AG09309 (cell line): ENCODE results near the gene FGF10.

Experiments
- DNase-seq: peaks from one replicate; pipeline ENCODE4 v3.0.0-alpha.2; 2010; ENCODE audit warnings: low read depth
- H3K4me3 ChIP-seq: 2 replicates; pipeline ENCODE4 v1.5.1; 2011; ENCODE audit warnings: mild to moderate bottlenecking, low read depth, low read length, moderate library complexity; ENCODE audit not compliant: control insufficient read depth
- TF ChIP-seq, protein P1 (sequence below): IDR thresholded peaks from 2 replicates; pipeline ENCODE4 v1.5.1; 2011; ENCODE audit warnings: mild to moderate bottlenecking, low read depth, low read length, inconsistent platforms; ENCODE audit not compliant: insufficient read depth, control insufficient read depth; ENCODE audit errors: missing control alignments

Gene FGF10

DNA sequence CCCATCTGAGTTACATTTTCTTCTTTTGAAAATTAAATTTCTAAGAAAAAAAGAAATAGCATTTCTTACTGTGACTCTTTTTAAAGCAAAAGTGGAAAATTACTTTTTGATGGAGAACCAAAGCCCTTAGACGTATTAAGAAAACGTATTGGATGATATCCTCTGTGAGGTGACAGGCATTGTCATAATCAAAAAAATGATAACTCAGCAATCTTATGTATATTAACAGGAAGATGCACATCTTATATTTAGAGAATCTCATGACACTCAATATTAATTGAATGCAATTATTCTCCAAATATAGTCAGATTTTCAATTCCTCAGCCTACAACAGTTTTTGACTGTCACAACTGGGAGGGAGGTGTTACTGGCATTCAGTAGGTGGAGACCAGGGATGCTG is 25.1 kb downstream of the FGF10 start:
- H3K4me3 ChIP-seq: no peak overlapping the region
- TF ChIP-seq, protein P1, sequence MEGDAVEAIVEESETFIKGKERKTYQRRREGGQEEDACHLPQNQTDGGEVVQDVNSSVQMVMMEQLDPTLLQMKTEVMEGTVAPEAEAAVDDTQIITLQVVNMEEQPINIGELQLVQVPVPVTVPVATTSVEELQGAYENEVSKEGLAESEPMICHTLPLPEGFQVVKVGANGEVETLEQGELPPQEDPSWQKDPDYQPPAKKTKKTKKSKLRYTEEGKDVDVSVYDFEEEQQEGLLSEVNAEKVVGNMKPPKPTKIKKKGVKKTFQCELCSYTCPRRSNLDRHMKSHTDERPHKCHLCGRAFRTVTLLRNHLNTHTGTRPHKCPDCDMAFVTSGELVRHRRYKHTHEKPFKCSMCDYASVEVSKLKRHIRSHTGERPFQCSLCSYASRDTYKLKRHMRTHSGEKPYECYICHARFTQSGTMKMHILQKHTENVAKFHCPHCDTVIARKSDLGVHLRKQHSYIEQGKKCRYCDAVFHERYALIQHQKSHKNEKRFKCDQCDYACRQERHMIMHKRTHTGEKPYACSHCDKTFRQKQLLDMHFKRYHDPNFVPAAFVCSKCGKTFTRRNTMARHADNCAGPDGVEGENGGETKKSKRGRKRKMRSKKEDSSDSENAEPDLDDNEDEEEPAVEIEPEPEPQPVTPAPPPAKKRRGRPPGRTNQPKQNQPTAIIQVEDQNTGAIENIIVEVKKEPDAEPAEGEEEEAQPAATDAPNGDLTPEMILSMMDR: no peak
- no peak for DNase-seq

DNA sequence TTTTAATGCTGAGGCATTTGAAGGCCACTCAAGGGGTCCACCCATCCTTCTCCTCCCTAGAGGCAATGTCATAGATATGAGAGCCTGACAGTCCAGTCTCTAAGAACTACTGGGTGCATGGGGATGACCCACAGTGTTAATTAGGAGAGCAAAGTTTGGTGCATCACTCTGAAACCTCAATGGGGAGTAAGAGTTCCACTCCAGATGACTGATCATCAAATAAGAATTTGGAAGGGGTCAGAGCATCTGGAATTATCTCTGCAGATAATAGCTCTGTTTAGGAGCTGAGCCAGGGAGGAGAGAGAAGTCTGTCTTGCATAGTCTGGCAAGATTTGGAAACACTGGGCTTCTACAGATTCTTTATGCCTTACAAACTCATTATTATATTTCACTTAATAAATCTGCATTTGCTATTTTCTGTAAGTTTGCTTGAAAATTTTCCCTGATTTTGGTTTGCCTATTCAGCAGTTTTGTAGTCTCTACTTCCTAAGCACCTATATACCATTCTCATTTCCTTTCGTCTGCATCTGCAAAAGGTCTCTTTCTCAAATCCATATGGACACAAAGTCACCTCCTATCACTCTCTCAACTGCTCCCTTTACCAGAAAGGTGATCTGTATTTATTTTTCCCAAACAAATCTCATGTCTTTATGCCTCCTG is 27.7 kb downstream of the FGF10 start:
- TF ChIP-seq, protein P1: no peak
- no peak for DNase-seq
- H3K4me3 ChIP-seq: no peak overlapping the region

DNA sequence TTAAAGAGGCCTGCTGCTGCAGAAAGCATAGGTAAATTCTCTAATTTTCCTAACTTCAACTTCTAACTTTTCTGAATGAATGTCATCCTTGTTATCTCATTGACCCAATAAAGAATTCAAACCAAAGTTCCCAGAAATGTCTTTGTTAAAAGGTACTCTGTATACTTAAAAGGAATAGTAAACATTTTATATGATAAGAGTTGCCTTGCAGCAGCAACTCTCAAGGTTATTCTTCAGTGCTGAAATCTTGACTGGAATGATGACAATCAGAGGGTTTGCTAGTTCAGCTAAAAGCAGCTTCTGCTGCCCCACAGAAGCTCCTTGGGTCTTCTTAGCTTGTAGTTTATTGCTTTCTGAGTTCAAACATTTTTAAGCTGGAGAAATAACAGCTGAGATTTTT is 28.3 kb downstream of the FGF10 start:
- no peak for DNase-seq
- TF ChIP-seq, protein P1: no peak
- no peak overlapping the region for H3K4me3 ChIP-seq

DNA sequence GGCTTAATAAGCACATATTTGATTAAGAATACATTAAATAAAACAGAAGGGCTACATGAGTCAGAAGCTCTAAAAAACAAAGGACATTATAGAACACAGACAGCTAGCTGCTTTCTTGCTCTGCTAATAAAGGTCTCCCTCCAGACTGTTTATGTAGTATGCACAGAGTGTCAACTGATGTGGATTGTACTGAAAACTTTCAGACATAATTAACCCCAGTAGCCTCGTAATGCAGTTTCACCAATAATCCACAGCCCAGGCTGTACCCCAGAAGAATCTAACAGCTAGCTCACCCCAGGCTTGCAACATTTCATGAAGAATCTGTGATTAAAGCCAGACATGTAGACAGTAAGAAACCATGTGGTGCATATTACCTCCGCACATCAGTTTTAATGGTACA is 30.8 kb downstream of the FGF10 start:
- no peak for DNase-seq
- TF ChIP-seq, protein P1: no peak
- H3K4me3 ChIP-seq: no peak overlapping the region

DNA sequence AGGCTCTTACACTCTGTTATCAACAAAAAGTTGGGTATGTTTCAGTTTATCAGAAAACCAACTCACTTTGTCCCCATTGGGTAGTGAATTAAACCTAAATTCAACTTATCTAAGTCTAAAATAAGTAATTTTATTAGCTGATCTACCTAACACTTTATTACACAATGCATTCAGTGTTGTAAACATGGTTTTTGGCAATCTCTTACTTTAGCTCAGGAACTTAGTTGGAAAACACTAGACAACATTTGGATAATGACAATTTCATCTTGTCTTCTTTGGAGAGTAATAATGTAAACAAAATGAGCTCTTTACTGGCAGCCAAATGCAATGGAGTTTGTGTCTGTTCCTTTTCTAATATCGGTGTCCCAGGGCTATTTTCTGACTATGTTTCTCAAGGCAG is 33.0 kb downstream of the FGF10 start:
- H3K4me3 ChIP-seq: no peak overlapping the region
- DNase-seq: no peak
- TF ChIP-seq, protein P1: no peak

DNA sequence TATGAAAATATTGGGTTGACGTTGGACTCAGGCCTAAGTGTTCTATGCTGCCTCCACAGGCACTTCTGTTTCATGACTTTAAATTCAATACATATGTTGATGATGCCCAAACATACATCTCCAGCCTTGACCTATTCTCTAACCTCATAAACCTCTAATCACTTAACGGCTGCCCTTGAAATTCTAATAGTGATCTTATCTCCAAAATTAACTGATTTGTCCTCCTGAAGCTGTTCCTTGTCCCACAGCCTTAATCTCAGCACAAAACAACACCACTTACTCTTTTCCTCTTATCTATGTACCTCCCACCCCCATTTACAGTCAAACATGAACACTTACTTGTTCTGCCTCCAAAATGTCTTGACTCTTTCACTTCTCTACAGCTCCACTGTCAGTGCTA is 43.3 kb downstream of the FGF10 start:
- no peak for DNase-seq
- TF ChIP-seq, protein P1: no peak
- no peak overlapping the region for H3K4me3 ChIP-seq
